Measurements from ENCODE around the gene LRP1B.

Gene LRP1B

DNA sequence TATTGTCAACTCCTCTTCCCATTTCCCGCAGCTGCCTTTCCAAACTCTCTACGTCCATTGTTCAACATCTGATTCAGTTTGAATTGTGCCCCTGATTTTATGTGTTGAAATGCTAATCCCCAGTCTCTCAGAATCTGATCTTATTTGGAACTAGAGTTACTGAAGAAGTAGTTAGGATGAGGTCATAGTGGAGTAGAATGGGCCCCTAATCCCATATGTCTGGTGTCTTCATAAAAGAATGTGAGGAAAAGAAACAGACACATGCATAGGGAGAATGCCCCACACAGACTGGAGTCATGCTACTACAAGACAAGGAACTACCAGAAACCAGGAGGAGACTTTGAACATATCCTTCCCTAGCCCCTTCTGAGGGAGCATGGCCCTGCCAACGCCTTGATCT, 99.2 kb downstream of the LRP1B start:
- Histone ChIP-seq H3K36me3 (ENCODE audit: control insufficient read depth in 1 of 2, insufficient read depth in 2 of 2, low read length in 2 of 2) (no peaks in the 10 kb centered on the region), H3K4me3 (ENCODE audit: low read depth in 1 of 2, low read length in 2 of 2) (no peak overlapping the region), H3K4me1 (ENCODE audit: control insufficient read depth in 1 of 2, insufficient read depth in 2 of 2, low read length in 2 of 2) (no peaks in the 10 kb centered on the region), H3K27me3 (ENCODE audit: control insufficient read depth in 1 of 2, insufficient read depth in 2 of 2, low read length in 2 of 2) (no peaks in the 10 kb centered on the region), H3K9ac (ENCODE audit: low read depth in 1 of 2, low read length in 2 of 2) (no peak overlapping the region), H3K27ac (ENCODE audit: low read depth, low read length) (no peak overlapping the region), H3K9me3 (ENCODE audit: control insufficient read depth in 1 of 2, low read length in 2 of 2) (no peaks in the 10 kb centered on the region)

DNA sequence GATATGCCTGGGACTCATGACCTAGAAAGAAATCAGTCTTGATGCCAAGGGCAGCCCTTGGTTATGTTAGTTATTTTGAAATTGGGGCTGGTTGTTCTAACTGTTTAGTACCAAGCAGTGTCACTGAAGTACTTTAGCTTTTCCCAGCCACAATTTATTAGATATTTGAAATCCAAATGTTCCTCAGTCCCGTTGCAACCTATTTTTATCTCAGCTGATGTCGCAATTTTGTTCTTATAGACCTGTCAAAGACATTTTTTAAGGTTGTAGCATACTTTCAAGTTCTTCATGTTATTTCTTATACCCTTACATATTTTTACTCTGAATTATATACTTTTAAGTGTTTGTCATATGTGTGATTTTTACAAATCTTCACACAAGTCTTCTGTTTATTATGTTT, 100.1 kb downstream of the LRP1B start:
- Histone ChIP-seq H3K9me3 (ENCODE audit: control insufficient read depth in 1 of 2, low read length in 2 of 2) (no peaks in the 10 kb centered on the region), H3K4me3 (ENCODE audit: low read depth in 1 of 2, low read length in 2 of 2) (no peak overlapping the region), H3K27me3 (ENCODE audit: control insufficient read depth in 1 of 2, insufficient read depth in 2 of 2, low read length in 2 of 2) (no peaks in the 10 kb centered on the region), H3K9ac (ENCODE audit: low read depth in 1 of 2, low read length in 2 of 2) (no peak overlapping the region), H3K4me1 (ENCODE audit: control insufficient read depth in 1 of 2, insufficient read depth in 2 of 2, low read length in 2 of 2) (no peaks in the 10 kb centered on the region), H3K36me3 (ENCODE audit: control insufficient read depth in 1 of 2, insufficient read depth in 2 of 2, low read length in 2 of 2) (no peaks in the 10 kb centered on the region), H3K27ac (ENCODE audit: low read depth, low read length) (no peak overlapping the region)

DNA sequence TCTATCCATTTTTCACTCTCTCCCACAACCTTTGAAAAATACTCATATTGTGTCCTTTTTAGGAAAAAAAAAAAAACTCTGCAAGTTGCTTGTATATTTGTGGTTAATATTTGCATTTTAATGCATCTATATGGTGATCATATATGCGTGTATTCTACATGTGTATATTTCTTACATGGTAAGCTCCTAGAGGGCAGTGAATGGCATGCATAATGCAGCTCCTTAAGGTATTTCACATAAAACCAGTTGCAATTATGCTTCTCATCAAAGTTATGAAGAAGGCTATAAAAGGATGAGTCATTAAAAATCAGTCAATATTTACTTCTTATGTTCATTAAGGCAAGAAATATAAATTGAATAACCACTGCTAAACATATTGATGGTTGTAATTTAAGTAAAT, 100.8 kb downstream of the LRP1B start:
- Histone ChIP-seq H3K9me3 (ENCODE audit: control insufficient read depth in 1 of 2, low read length in 2 of 2) (no peaks in the 10 kb centered on the region), H3K27ac (ENCODE audit: low read depth, low read length) (no peak overlapping the region), H3K36me3 (ENCODE audit: control insufficient read depth in 1 of 2, insufficient read depth in 2 of 2, low read length in 2 of 2) (no peaks in the 10 kb centered on the region), H3K4me1 (ENCODE audit: control insufficient read depth in 1 of 2, insufficient read depth in 2 of 2, low read length in 2 of 2) (no peaks in the 10 kb centered on the region), H3K9ac (ENCODE audit: low read depth in 1 of 2, low read length in 2 of 2) (no peak overlapping the region), H3K4me3 (ENCODE audit: low read depth in 1 of 2, low read length in 2 of 2) (no peak overlapping the region), H3K27me3 (ENCODE audit: control insufficient read depth in 1 of 2, insufficient read depth in 2 of 2, low read length in 2 of 2) (no peaks in the 10 kb centered on the region)

DNA sequence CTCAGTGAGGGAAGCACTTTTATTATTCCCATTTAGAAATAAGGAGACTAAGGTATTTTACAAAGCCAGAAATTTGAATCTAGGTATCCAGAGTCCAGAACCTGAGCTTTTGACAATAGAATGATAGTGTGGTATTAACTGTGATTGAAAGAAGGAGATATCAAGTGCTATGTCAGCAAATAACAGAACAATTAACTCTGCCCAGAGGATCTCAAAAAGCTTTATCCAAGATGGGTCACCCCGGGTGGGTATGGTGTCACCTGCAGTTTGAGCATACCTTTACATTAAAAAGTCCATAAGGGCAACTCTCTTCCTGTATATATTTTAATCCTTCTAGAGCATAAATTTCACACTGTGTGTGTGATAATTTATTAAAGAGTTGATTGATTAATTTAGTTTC, 105.4 kb downstream of the LRP1B start:
- H3K27me3 ChIP-seq (ENCODE audit: control insufficient read depth in 1 of 2, insufficient read depth in 2 of 2, low read length in 2 of 2), result no peaks in the 10 kb centered on the region
- no peak overlapping the region for H3K27ac ChIP-seq (ENCODE audit: low read depth, low read length)

DNA sequence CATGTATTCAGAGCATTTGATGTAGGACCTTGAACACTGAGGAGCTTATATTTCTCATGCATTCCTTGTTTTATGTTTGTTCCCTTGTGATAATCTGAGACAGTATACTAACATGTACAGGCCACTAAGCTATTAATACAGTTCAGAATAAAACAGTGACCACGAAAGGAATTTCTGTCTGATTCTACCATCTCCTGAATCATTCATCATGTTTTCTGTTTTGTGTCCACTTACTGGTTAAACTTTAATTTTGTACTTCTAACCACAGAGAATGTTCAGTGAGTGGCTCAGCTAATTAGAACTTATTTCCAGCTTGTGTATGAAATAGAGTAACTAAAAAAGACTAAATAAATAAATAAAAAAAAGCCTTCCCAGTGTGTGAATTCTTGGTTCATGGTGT, 110.4 kb downstream of the LRP1B start:
- Histone ChIP-seq H3K36me3 (ENCODE audit: control insufficient read depth in 1 of 2, insufficient read depth in 2 of 2, low read length in 2 of 2) (no peaks in the 10 kb centered on the region), H3K4me3 (ENCODE audit: low read depth in 1 of 2, low read length in 2 of 2) (no peak overlapping the region), H3K27ac (ENCODE audit: low read depth, low read length) (no peak overlapping the region), H3K27me3 (ENCODE audit: control insufficient read depth in 1 of 2, insufficient read depth in 2 of 2, low read length in 2 of 2) (no peaks in the 10 kb centered on the region), H3K4me1 (ENCODE audit: control insufficient read depth in 1 of 2, insufficient read depth in 2 of 2, low read length in 2 of 2) (no peaks in the 10 kb centered on the region), H3K9ac (ENCODE audit: low read depth in 1 of 2, low read length in 2 of 2) (no peak overlapping the region), H3K9me3 (ENCODE audit: control insufficient read depth in 1 of 2, low read length in 2 of 2) (no peaks in the 10 kb centered on the region)

More for the DNA sequence above, 105.4 kb downstream of the LRP1B start:
- Histone ChIP-seq H3K36me3 (ENCODE audit: control insufficient read depth in 1 of 2, insufficient read depth in 2 of 2, low read length in 2 of 2) (no peaks in the 10 kb centered on the region), H3K9ac (ENCODE audit: low read depth in 1 of 2, low read length in 2 of 2) (no peak overlapping the region), H3K4me3 (ENCODE audit: low read depth in 1 of 2, low read length in 2 of 2) (no peak overlapping the region), H3K9me3 (ENCODE audit: control insufficient read depth in 1 of 2, low read length in 2 of 2) (no peaks in the 10 kb centered on the region), H3K4me1 (ENCODE audit: control insufficient read depth in 1 of 2, insufficient read depth in 2 of 2, low read length in 2 of 2) (no peaks in the 10 kb centered on the region)

DNA sequence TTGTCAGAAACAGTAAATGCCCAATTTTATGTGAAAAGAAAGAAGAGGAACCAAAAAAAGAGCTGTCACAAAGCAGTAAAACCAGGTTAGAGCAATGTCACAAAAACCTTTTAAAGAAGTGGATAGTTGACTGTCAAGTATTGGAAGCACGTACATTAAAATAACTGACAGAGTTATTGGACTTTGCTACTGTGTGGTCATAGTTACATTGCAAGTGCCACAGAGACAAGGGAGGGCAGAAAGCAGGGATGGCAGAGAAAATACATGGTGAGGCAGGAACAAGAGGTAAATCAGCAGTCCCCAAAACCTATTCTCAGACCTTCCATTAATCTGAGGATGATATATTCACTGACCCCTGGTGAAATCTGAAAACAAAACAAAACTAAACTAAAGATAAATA, 116.3 kb downstream of the LRP1B start:
- Histone ChIP-seq H3K9me3 (ENCODE audit: control insufficient read depth in 1 of 2, low read length in 2 of 2) (no peaks in the 10 kb centered on the region), H3K36me3 (ENCODE audit: control insufficient read depth in 1 of 2, insufficient read depth in 2 of 2, low read length in 2 of 2) (no peaks in the 10 kb centered on the region), H3K9ac (ENCODE audit: low read depth in 1 of 2, low read length in 2 of 2) (no peak overlapping the region), H3K4me3 (ENCODE audit: low read depth in 1 of 2, low read length in 2 of 2) (no peak overlapping the region), H3K4me1 (ENCODE audit: control insufficient read depth in 1 of 2, insufficient read depth in 2 of 2, low read length in 2 of 2) (no peaks in the 10 kb centered on the region), H3K27ac (ENCODE audit: low read depth, low read length) (no peak overlapping the region), H3K27me3 (ENCODE audit: control insufficient read depth in 1 of 2, insufficient read depth in 2 of 2, low read length in 2 of 2) (no peaks in the 10 kb centered on the region)

DNA sequence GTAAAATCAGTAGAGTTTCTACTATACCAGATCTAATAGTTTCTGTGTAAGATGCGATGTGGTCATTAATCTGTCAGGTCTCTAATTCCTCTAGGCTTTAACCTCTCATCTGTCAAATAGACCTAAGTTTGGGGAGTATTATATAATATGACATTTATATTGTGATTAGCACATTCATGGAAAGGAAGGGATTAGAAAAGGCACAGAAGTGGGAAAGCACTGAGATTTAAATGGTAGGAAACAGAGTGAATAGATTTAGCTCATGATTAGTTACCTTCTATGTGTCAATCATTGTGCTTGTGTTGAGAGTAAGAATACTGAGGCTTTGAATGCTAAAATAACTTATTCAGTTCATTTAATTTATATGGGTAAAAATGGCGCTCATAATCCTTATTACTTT, 118.0 kb downstream of the LRP1B start:
- no peak overlapping the region for H3K27ac ChIP-seq (ENCODE audit: low read depth, low read length)
- no peak overlapping the region for H3K4me3 ChIP-seq (ENCODE audit: low read depth in 1 of 2, low read length in 2 of 2)
- H3K9me3 ChIP-seq (ENCODE audit: control insufficient read depth in 1 of 2, low read length in 2 of 2), result no peaks in the 10 kb centered on the region
- H3K27me3 ChIP-seq (ENCODE audit: control insufficient read depth in 1 of 2, insufficient read depth in 2 of 2, low read length in 2 of 2), result no peaks in the 10 kb centered on the region
- H3K4me1 ChIP-seq (ENCODE audit: control insufficient read depth in 1 of 2, insufficient read depth in 2 of 2, low read length in 2 of 2), result no peaks in the 10 kb centered on the region
- H3K36me3 ChIP-seq (ENCODE audit: control insufficient read depth in 1 of 2, insufficient read depth in 2 of 2, low read length in 2 of 2), result no peaks in the 10 kb centered on the region
- no peak overlapping the region for H3K9ac ChIP-seq (ENCODE audit: low read depth in 1 of 2, low read length in 2 of 2)

DNA sequence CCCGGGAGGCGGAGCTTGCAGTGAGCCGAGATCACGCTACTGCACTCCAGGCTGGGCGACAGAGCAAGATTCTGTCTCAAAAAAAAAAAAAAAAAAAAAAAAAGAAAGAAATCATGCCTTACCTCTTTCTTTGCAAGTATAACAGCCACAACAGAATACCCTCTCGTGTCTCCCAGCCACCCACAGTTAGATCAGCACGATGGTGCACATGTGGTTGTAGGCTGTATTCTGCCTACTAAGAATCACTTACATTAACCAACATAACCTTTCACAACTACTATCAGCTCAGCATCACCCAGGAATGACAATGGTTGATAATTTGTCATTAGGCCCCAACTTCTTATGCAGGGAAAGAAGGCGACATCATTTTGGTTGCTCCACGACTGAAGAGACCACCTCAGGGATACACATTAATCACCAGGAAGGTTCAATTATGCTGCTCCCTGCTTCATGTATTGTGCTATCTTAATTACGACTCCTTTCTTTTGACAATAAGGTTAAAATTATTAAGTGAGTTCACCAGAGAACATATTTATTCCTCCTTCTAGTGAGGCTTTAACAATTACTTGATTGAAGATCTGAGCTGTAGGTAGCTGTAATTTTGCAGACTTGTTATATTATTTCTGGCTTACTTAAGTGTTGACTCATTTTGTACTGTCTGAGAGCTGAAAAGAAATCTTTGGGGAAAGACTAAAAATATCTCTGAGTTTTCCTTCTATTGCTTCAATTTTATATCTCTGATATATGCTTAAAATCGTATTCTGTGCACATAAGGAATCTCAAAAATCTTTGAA, 120.1 kb downstream of the LRP1B start:
- no peaks in the 10 kb centered on the region for H3K27me3 ChIP-seq (ENCODE audit: control insufficient read depth in 1 of 2, insufficient read depth in 2 of 2, low read length in 2 of 2)
- no peak overlapping the region for H3K9ac ChIP-seq (ENCODE audit: low read depth in 1 of 2, low read length in 2 of 2)
- H3K4me1 ChIP-seq (ENCODE audit: control insufficient read depth in 1 of 2, insufficient read depth in 2 of 2, low read length in 2 of 2), result no peaks in the 10 kb centered on the region
- H3K36me3 ChIP-seq (ENCODE audit: control insufficient read depth in 1 of 2, insufficient read depth in 2 of 2, low read length in 2 of 2), result no peaks in the 10 kb centered on the region
- no peaks in the 10 kb centered on the region for H3K9me3 ChIP-seq (ENCODE audit: control insufficient read depth in 1 of 2, low read length in 2 of 2)
- no peak overlapping the region for H3K27ac ChIP-seq (ENCODE audit: low read depth, low read length)
- H3K4me3 ChIP-seq (ENCODE audit: low read depth in 1 of 2, low read length in 2 of 2), result no peak overlapping the region

DNA sequence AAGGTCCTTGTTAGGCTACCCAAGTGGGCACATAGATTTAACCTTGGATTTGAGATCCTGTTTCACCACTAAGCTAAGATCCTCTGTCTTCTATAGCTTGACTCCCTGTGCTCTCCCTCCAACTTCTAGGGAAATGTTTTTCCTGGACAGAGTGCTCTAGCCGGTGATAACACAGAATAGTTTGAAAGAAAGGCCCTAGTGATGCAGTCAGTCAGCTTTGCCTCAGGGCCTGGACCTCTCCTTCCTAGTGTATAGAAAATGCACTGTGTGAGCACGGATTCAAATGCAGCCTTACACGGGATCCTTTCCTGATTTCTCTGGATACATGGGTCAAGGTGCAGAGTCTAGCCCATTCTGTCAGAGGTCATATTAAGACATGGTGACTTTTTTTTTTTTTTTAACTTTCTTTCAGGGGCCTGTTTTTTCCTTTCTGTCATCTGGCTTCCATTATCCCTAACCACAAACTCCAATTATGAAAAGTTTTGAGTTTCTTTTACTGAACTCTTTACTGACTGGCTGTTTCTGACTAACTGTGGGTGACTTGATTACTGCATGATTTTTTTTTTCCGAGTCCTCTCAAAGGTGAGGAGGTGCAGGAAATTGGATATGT, 122.6 kb downstream of the LRP1B start:
- no peaks in the 10 kb centered on the region for H3K9me3 ChIP-seq (ENCODE audit: control insufficient read depth in 1 of 2, low read length in 2 of 2)
- H3K4me1 ChIP-seq (ENCODE audit: control insufficient read depth in 1 of 2, insufficient read depth in 2 of 2, low read length in 2 of 2), result no peaks in the 10 kb centered on the region
- no peaks in the 10 kb centered on the region for H3K36me3 ChIP-seq (ENCODE audit: control insufficient read depth in 1 of 2, insufficient read depth in 2 of 2, low read length in 2 of 2)
- H3K27me3 ChIP-seq (ENCODE audit: control insufficient read depth in 1 of 2, insufficient read depth in 2 of 2, low read length in 2 of 2), result no peaks in the 10 kb centered on the region
- H3K9ac ChIP-seq (ENCODE audit: low read depth in 1 of 2, low read length in 2 of 2), result no peak overlapping the region
- H3K27ac ChIP-seq (ENCODE audit: low read depth, low read length), result no peak overlapping the region
- no peak overlapping the region for H3K4me3 ChIP-seq (ENCODE audit: low read depth in 1 of 2, low read length in 2 of 2)

DNA sequence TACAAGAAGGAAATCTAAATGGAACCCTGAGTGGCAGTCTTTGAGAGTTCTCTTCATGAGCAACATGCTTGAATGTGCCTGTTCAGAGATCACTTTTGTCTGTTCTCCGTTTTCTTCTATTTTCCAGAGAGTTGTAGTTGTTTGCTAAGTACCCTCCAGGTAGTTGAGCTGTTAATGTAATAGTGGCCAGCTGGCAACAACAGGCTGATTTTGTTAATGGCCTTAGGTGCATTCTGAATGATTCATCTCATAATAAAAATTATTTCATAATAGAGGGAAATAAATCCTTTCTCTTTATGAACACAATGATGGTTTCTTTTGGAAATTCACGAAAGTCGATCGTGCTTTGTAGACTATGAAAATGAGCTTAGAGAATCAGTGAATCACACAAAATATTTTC, 136.8 kb downstream of the LRP1B start:
- no peak overlapping the region for H3K4me3 ChIP-seq (ENCODE audit: low read depth in 1 of 2, low read length in 2 of 2)
- H3K27ac ChIP-seq (ENCODE audit: low read depth, low read length), result no peak overlapping the region
- no peaks in the 10 kb centered on the region for H3K36me3 ChIP-seq (ENCODE audit: control insufficient read depth in 1 of 2, insufficient read depth in 2 of 2, low read length in 2 of 2)
- peaks cover 0 to 2% of the 10 kb centered on the region in 2 donors for H3K9me3 ChIP-seq (ENCODE audit: control insufficient read depth in 1 of 2, low read length in 2 of 2)
- no peak overlapping the region for H3K9ac ChIP-seq (ENCODE audit: low read depth in 1 of 2, low read length in 2 of 2)
- H3K4me1 ChIP-seq (ENCODE audit: control insufficient read depth in 1 of 2, insufficient read depth in 2 of 2, low read length in 2 of 2), result no peaks in the 10 kb centered on the region
- H3K27me3 ChIP-seq (ENCODE audit: control insufficient read depth in 1 of 2, insufficient read depth in 2 of 2, low read length in 2 of 2), result no peaks in the 10 kb centered on the region

Measured in duodenal mucosa (tissue), 2 donors.